ENCODE results near the gene WDR41. TPM values are rescaled to one million over a fixed set of nuclear protein-coding genes. Genes with fewer than 3 reads are reported as not detected.

WDR41 gene
- total RNA-seq, 3 donors from 2014 or later = 15.8 to 33.1 (median 21.8) TPM

GRCh38 chr5:77398896-77399295 lies 93.2 kb downstream of the WDR41 start:
- intact Hi-C loops (cut with DNase I, micrococcal nuclease) = no loop called here
- ATAC-seq (no peak), DNase-seq (no peak)
- Histone ChIP-seq H3K9me3 (no peaks in the 10 kb centered on the region), H3K36me3 (ENCODE audit: low read depth) (no peaks in the 10 kb centered on the region), H3K4me3 (no peak overlapping the region), H3K4me1 (ENCODE audit: low read depth) (no peaks in the 10 kb centered on the region)
- TF ChIP-seq CTCF (IDR thresholded peaks at IDR 0.05) = no peak

- TF ChIP-seq CTCF (IDR thresholded peaks at IDR 0.05) = no peak
- no peaks in the 10 kb centered on the region for H3K4me1 ChIP-seq (ENCODE audit: low read depth)
- H3K4me3 ChIP-seq = no peak overlapping the region
- DNase-seq (no peak), ATAC-seq (no peak)
- no peaks in the 10 kb centered on the region for H3K9me3 ChIP-seq
- H3K36me3 ChIP-seq (ENCODE audit: low read depth) = no peaks in the 10 kb centered on the region
- intact Hi-C loops (cut with DNase I, micrococcal nuclease) = no loop called here
Observed at GRCh38 chr5:77398458-77398857, 93.7 kb downstream of the WDR41 start.

GRCh38 chr5:77397686-77398292 lies 94.3 kb downstream of the WDR41 start:
- no peak for TF ChIP-seq CTCF (IDR thresholded peaks at IDR 0.05)
- ATAC-seq (no peak), DNase-seq (no peak)
- H3K4me1 ChIP-seq (ENCODE audit: low read depth) = no peaks in the 10 kb centered on the region
- no peaks in the 10 kb centered on the region for H3K36me3 ChIP-seq (ENCODE audit: low read depth)
- H3K9me3 ChIP-seq = no peaks in the 10 kb centered on the region
- intact Hi-C loops (cut with DNase I, micrococcal nuclease) = no loop called here
- no peak overlapping the region for H3K4me3 ChIP-seq

- intact Hi-C loops (cut with DNase I, micrococcal nuclease) = no loop called here
- DNase-seq (no peak), ATAC-seq (no peak)
- H3K36me3 ChIP-seq (ENCODE audit: low read depth) = no peaks in the 10 kb centered on the region
- no peak overlapping the region for H3K4me3 ChIP-seq
- no peaks in the 10 kb centered on the region for H3K9me3 ChIP-seq
- TF ChIP-seq CTCF (IDR thresholded peaks at IDR 0.05) = no peak
- H3K4me1 ChIP-seq (ENCODE audit: low read depth) = no peaks in the 10 kb centered on the region
Observed at GRCh38 chr5:77396017-77396416, 96.1 kb downstream of the WDR41 start.

- ATAC-seq = no peak
- H3K36me3 ChIP-seq (ENCODE audit: low read depth) = no peaks in the 10 kb centered on the region
- no peak for DNase-seq
- H3K4me1 ChIP-seq (ENCODE audit: low read depth) = no peaks in the 10 kb centered on the region
- intact Hi-C loops (cut with DNase I, micrococcal nuclease) = no loop called here
- no peak overlapping the region for H3K4me3 ChIP-seq
- no peak for TF ChIP-seq CTCF (IDR thresholded peaks at IDR 0.05)
- no peaks in the 10 kb centered on the region for H3K9me3 ChIP-seq
Observed at GRCh38 chr5:77394064-77394715, 97.9 kb downstream of the WDR41 start.
